ENCODE results near the gene KCNA5. TPM values are rescaled to one million over a fixed set of nuclear protein-coding genes. Genes with fewer than 3 reads are reported as not detected.

The KCNA5 gene
- total and polyA plus RNA-seq, 2 of the 13 experiments (the other 11 are each of a cell fraction or from before 2014, with no cell fraction given): not detected

GRCh38 chr12:5026342-5026938, 17.2 kb upstream of the KCNA5 start:
- intact Hi-C loops (cut with micrococcal nuclease; ENCODE audit: unreplicated experiment) (no loop called here), in situ Hi-C loops (cut with HindIII; ENCODE audit: extremely low pct_ligation_motif_present, low pct_unique_long_range_greater_than_20kb) (no loop called here)
- H3K27me3 ChIP-seq (ENCODE audit: control insufficient read depth in 1 of 2, insufficient read depth in 2 of 2, low read length in 2 of 2): peaks cover 0 to 8% of the 10 kb centered on the region in 2 experiments; a peak in 1 of 5 replicates
- FAIRE-seq: no peak
- DNase-seq (ENCODE audit: low spot score): no peak
- H2AFZ ChIP-seq (ENCODE audit: low read length): no peak overlapping the region
- ChIA-PET CTCF (ENCODE audit: low intra/inter-chr PET ratio, low total read pairs) (no interaction called here), POLR2A (no interaction called here)
- no peaks in the 10 kb centered on the region for H3K4me1 ChIP-seq (ENCODE audit: insufficient read depth, low read length)
- no peak for TF ChIP-seq ZNF512B (CRISPR knock-in tag; IDR thresholded peaks at IDR 0.05; ENCODE audit: borderline replicate concordance)
- TF ChIP-seq ZNF761 (CRISPR knock-in tag; conservative IDR thresholded peaks at IDR 0.05): no peak
- no peak for TF ChIP-seq FOXC1 (CRISPR knock-in tag; IDR thresholded peaks at IDR 0.05; ENCODE audit: borderline replicate concordance)
- TF ChIP-seq ZNF7 (CRISPR knock-in tag; IDR thresholded peaks at IDR 0.05): no peak
- no peak for TF ChIP-seq LBX2 (CRISPR knock-in tag; IDR thresholded peaks at IDR 0.05; ENCODE audit: borderline replicate concordance)
- TF ChIP-seq ZBTB39 (CRISPR knock-in tag; IDR thresholded peaks at IDR 0.05): no peak
- no peak for TF ChIP-seq ZNF790 (CRISPR knock-in tag; IDR thresholded peaks at IDR 0.05; ENCODE audit: borderline replicate concordance)
- no peaks in the 10 kb centered on the region for H3K36me3 ChIP-seq (replicated peaks in 1 of 2; ENCODE audit: control insufficient read depth in 1 of 2, insufficient read depth in 2 of 2, low read length in 2 of 2)
- H3K9me3 ChIP-seq (ENCODE audit: low read length): no peaks in the 10 kb centered on the region
- H3K9ac ChIP-seq (ENCODE audit: insufficient read depth, low read depth, low read length): no peak overlapping the region
- no peak overlapping the region for H3K27ac ChIP-seq (ENCODE audit: extremely low read length, insufficient read depth, low read length)
- H3K79me2 ChIP-seq (ENCODE audit: insufficient read depth, low read length): no peaks in the 10 kb centered on the region
- H4K20me1 ChIP-seq (ENCODE audit: insufficient read depth, low read length): no peaks in the 10 kb centered on the region
- ATAC-seq: no peak
- H3K4me3 ChIP-seq (replicated peaks in 1 of 3; ENCODE audit: insufficient read depth in 1 of 3, low read depth in 2 of 3, low read length in 3 of 3): no peak overlapping the region
- H3K4me2 ChIP-seq (ENCODE audit: low read depth, low read length): no peak overlapping the region
- BruUV-seq (replicated peaks): no TSS peak
- 30% methylated on average over 4 of the region's 4 CpGs for WGBS (ENCODE audit: low lambda C conversion rate)

All from HepG2 (cell line).